Heart right ventricle (tissue), 16 donors: ENCODE data around the gene MMP25. TPM values are rescaled to one million over a fixed set of nuclear protein-coding genes. Genes with fewer than 3 reads are reported as not detected.
A peak's percentile ranks its signal among the peaks of the same experiment; 100 is the strongest.

Source experiments
- ATAC-seq, 8 donors: fragments of 200-7000 bp; cut with Tn5 transposase; one replicate each; pipeline ENCODE4 v1.9.1; 2020; ENCODE audit warnings: mild to moderate bottlenecking in 8 of 8, moderate library complexity in 8 of 8, moderate number of reproducible peaks in 1 of 8
- DNase-seq, 2 donors: peaks; one replicate each; pipeline ENCODE4 v3.0.0-alpha.2; 2020
- H3K27ac ChIP-seq, 10 donors: fragments of 200-600 bp; sonication (generic) in 2 of 10; one replicate each; pipeline versions ENCODE4 v1.5.0 to v1.8.0; 2020 to 2022; ENCODE audit warnings: mild to moderate bottlenecking in 3 of 10
- H3K27me3 ChIP-seq, 7 donors: fragments of 200-600 bp; one replicate each; pipeline ENCODE4 v1.8.0; 2021 to 2022; ENCODE audit warnings: mild to moderate bottlenecking in 2 of 7
- H3K36me3 ChIP-seq, 9 donors: fragments of 200-600 bp; sonication (generic) in 1 of 9; one replicate each; pipeline versions ENCODE4 v1.5.0 to v1.8.0; 2020 to 2022; ENCODE audit warnings: mild to moderate bottlenecking in 2 of 9
- H3K4me1 ChIP-seq, 9 donors: fragments of 200-600 bp; sonication (generic) in 1 of 9; one replicate each; pipeline versions ENCODE4 v1.5.0 to v1.8.0; 2020 to 2022; ENCODE audit warnings: mild to moderate bottlenecking in 4 of 9
- H3K4me3 ChIP-seq, 10 donors: fragments of 200-600 bp; sonication (generic) in 2 of 10; one replicate each; pipeline versions ENCODE4 v1.5.0 to v1.8.0; 2020 to 2022; ENCODE audit warnings: mild to moderate bottlenecking in 7 of 10, moderate library complexity in 2 of 10
- H3K9me3 ChIP-seq, 11 donors: fragments of 200-600 bp in 10 of 11; sonication (generic) in 2 of 11; one replicate each; pipeline versions ENCODE4 v1.5.0 to v1.8.0; 2013 to 2022; ENCODE audit warnings: mild to moderate bottlenecking in 2 of 11, control low read depth in 1 of 11, moderate library complexity in 1 of 11
- CTCF ChIP-seq, 9 donors: fragments of 200-600 bp; sonication (generic) in 2 of 9; IDR thresholded peaks; one replicate each; pipeline versions ENCODE4 v1.5.0 to v1.8.0; 2021 to 2022; ENCODE audit warnings: antibody characterized with exemption in 9 of 9, mild to moderate bottlenecking in 5 of 9, moderate library complexity in 1 of 9
- WGBS, 2 donors: extraction: QIAGEN DNeasy Blood & Tissue Kit; methylation state at CpG; one replicate each; pipeline ENCODE4 v1.1.7; 2013; ENCODE audit warnings: inconsistent platforms in 1 of 2; 5-methylcytosine and 5-hydroxymethylcytosine counted together
- intact Hi-C, 10 donors: fragments of 100-400 bp; cut with DNase I; formaldehyde crosslinking; loops; one replicate each; pipeline versions ENCODE4 v1.11.1 to v1.14.2; 2022
- polyA plus RNA-seq, 2 donors: library from polyadenylated mRNA; stranded (reverse); fragments of 200-250 nt; gene quantifications; one replicate each; pipeline ENCODE4 v1.2.3, GENCODE V29; 2013
- total RNA-seq, 10 donors: library from RNA; stranded (reverse); fragmentation: NEBNext Ultra II Directional in 3 of 10; extraction: Animal tissue kit (Norgen Biotek cat#: 25700) in 3 of 10; gene quantifications; one replicate each; pipeline versions ENCODE4 v1.2.1 to v1.2.4, GENCODE V29; 2021 to 2023
- donor health status: Arrhythmogenic right ventricular cardiomyopathy.
- donor health status: ischemic (EF 13 %, LVEDD 7.1; RV severe dilation, severe dysfunction).
- donor health status: healthy with polysubstance abuse.
- donor health status: DM: no; HTN: yes; CAD: no.
- donor health status: DM: no; HTN: no; CAD: no.
- donor health status: ischemic (EF 25% LVEDD 6.9; RV normal size, moderate dysfunction).
- donor health status: ischemic (EF 25% LVEDD 5.7; RV mildly dilated, moderate dysfunction).
- donor health status: healthy.
- donor health status: DM: yes; HTN: yes; CAD: no.
- donor health status: Ischemic cardiomyopathy.
- donor health status: ischemic (EF 35%, LVEDD 5.7; RV mildly dilated, moderate dysfunction).
- donor health status: nonischemic (EF 11% LVEDD 7.7; RV severe dilation, severe dysfunction).
- donor health status: DM: yes; HTN: yes; CAD: no.
- donor health status: PGD.
- donor health status: ischemic (EF 29% LVEDD 5.4; RV normal size, mild dysfunction).
- donor health status: nonischemic (EF 23%, LVEDD 6.1; RV moderate dilation, normal function).

MMP25 gene
- total and polyA plus RNA-seq, 12 donors: 0.26 to 3.9 (median 0.97) TPM

GRCh38 chr16:3029491-3030221, 16.7 kb upstream of the MMP25 start:
- Histone ChIP-seq H3K36me3 (peaks cover 0 to 25% (median 17%) of the 10 kb centered on the region in 9 donors), H3K4me1 (peaks cover 6 to 31% (median 14%) of the 10 kb centered on the region in 9 donors), H3K27ac (no peak overlapping the region), H3K4me3 (peak overlapping the region in 6 of 10 donors; percentile 11 to 36 (median 18)), H3K9me3 (no peaks in the 10 kb centered on the region), H3K27me3 (peaks cover 5 to 62% (median 54%) of the 10 kb centered on the region in 7 donors)
- 9% methylated on average over 59 of the region's 59 CpGs for WGBS, 2 donors
- DNase-seq (no peak), ATAC-seq (peak in 1 of 8 donors; percentile 23)
- TF ChIP-seq CTCF (IDR thresholded peaks at IDR 0.05): no peak
- intact Hi-C loops: no loop called here

DNA sequence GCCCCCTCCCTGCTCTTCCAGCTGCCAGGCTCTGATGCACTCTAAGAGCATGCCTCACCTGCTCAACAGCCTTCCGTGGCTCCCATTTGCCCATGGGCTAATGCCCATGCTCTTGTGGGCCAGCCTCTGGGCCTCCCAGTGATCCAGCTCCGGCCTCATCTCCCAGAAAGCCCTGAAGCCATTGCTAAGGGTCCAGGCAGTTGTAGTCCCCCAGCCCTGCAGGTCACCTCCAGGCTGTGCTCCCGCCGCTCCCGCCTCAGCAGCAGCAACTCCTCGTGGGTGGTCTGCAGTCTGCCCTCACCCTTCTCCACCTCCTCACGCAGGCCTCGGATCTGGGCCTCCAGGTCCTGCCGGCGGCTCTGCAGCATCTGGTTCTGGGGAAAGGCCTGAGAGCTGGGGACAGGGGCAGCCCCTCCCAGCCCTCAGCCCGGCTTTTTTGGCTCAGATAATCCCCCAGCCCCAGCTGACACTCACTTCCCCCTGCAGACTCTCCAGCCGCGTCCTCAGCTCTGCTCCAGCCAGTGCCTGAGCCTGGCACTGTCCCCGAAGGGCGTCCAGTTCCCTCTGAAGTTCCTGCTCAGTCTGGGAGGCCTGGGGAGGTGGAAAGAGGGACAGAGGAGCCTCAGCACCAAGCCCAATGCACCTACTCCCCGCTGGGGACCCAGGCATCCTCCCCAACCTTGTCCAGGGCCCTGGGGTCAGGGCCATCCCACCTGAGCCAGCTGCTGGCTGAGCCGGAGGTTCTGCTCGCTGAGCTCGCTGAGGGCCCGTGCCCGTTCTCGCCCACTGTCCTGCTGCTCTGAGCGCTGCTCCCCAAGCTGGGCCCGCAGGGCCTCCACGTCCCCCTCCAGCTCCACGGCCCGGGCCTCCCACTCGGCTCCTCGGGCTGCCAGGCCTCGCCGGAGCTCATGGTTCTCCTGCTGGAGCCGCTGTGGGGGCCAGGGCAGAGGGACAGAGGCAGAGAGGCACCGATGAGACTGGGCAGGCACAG, 15.8 kb upstream of the MMP25 start:
- peaks cover 0 to 24% (median 17%) of the 10 kb centered on the region in 9 donors for H3K36me3 ChIP-seq
- intact Hi-C loops: no loop called here
- 79 to 80% methylated on average over 33 of the region's 33 CpGs for WGBS, 2 donors
- no peak overlapping the region for H3K4me3 ChIP-seq
- H3K9me3 ChIP-seq: no peaks in the 10 kb centered on the region
- H3K4me1 ChIP-seq: peaks cover 6 to 24% (median 12%) of the 10 kb centered on the region in 9 donors
- no peak for DNase-seq
- TF ChIP-seq CTCF (IDR thresholded peaks at IDR 0.05): no peak
- ATAC-seq: no peak
- H3K27me3 ChIP-seq: peaks cover 9 to 70% (median 63%) of the 10 kb centered on the region in 7 donors
- H3K27ac ChIP-seq: no peak overlapping the region

GRCh38 chr16:3032624-3033023, 13.7 kb upstream of the MMP25 start:
- peaks cover 0 to 3% (median 0%) of the 10 kb centered on the region in 9 donors for H3K36me3 ChIP-seq
- H3K27me3 ChIP-seq: peaks cover 21 to 91% (median 84%) of the 10 kb centered on the region in 7 donors
- no peaks in the 10 kb centered on the region for H3K9me3 ChIP-seq
- no peak for ATAC-seq
- peaks cover 6 to 38% (median 20%) of the 10 kb centered on the region in 9 donors for H3K4me1 ChIP-seq
- DNase-seq: no peak
- WGBS, 2 donors: 39 to 44% methylated on average over 7 of the region's 7 CpGs
- H3K4me3 ChIP-seq: no peak overlapping the region
- TF ChIP-seq CTCF (IDR thresholded peaks at IDR 0.05): no peak
- no peak overlapping the region for H3K27ac ChIP-seq
- intact Hi-C loops: no loop called here
